Stimulated activated CD8-positive, alpha-beta memory T cell treated with anti-CD3 and anti-CD28 coated beads, Interleukin-15, amount 100 ng/mL, for 4 hours (primary cell): Measurements from ENCODE around the gene ASCC3.

ENCODE experiments used
- DNase-seq, 2 donors: peaks; one replicate each; pipeline ENCODE4 v3.0.0-alpha.2; 2020; ENCODE audit warnings: low read depth in 2 of 2

Gene ASCC3

GRCh38 chr6:100724222-100724621 is 156.9 kb downstream of the ASCC3 start:
- DNase-seq = no peak

- no peak for DNase-seq
Observed at GRCh38 chr6:100721256-100721655, 159.9 kb downstream of the ASCC3 start.

- no peak for DNase-seq
Observed at GRCh38 chr6:100719883-100720682, 161.0 kb downstream of the ASCC3 start.

GRCh38 chr6:100712997-100713396 is 168.1 kb downstream of the ASCC3 start:
- DNase-seq = no peak

- DNase-seq = no peak
Observed at GRCh38 chr6:100706491-100706890, 174.6 kb downstream of the ASCC3 start.

- no peak for DNase-seq
Observed at GRCh38 chr6:100704961-100705360, 176.2 kb downstream of the ASCC3 start.

- no peak for DNase-seq
Observed at GRCh38 chr6:100701728-100702127, 179.4 kb downstream of the ASCC3 start.

GRCh38 chr6:100700009-100700408 is 181.1 kb downstream of the ASCC3 start:
- DNase-seq = no peak

- DNase-seq = no peak
Observed at GRCh38 chr6:100695445-100695844, 185.7 kb downstream of the ASCC3 start.

GRCh38 chr6:100693249-100693927 is 187.7 kb downstream of the ASCC3 start:
- no peak for DNase-seq

GRCh38 chr6:100691972-100692371 is 189.2 kb downstream of the ASCC3 start:
- no peak for DNase-seq

GRCh38 chr6:100686216-100686615 is 194.9 kb downstream of the ASCC3 start:
- DNase-seq = no peak

GRCh38 chr6:100685747-100686146 is 195.4 kb downstream of the ASCC3 start:
- DNase-seq = no peak

GRCh38 chr6:100680163-100680562 is 201.0 kb downstream of the ASCC3 start:
- DNase-seq = no peak

GRCh38 chr6:100678027-100678426 is 203.1 kb downstream of the ASCC3 start:
- no peak for DNase-seq

GRCh38 chr6:100677240-100677639 is 203.9 kb downstream of the ASCC3 start:
- no peak for DNase-seq

GRCh38 chr6:100673641-100674040 is 207.5 kb downstream of the ASCC3 start:
- DNase-seq = no peak

GRCh38 chr6:100671740-100672139 is 209.4 kb downstream of the ASCC3 start:
- no peak for DNase-seq

- no peak for DNase-seq
Observed at GRCh38 chr6:100670056-100670455, 211.1 kb downstream of the ASCC3 start.

GRCh38 chr6:100665041-100665380 is 216.1 kb downstream of the ASCC3 start:
- no peak for DNase-seq

- DNase-seq = no peak
Observed at GRCh38 chr6:100664274-100665040, 216.7 kb downstream of the ASCC3 start.

GRCh38 chr6:100663219-100663863 is 217.8 kb downstream of the ASCC3 start:
- DNase-seq = no peak
